ENCODE results near the gene CRBN.

CRBN gene

DNA sequence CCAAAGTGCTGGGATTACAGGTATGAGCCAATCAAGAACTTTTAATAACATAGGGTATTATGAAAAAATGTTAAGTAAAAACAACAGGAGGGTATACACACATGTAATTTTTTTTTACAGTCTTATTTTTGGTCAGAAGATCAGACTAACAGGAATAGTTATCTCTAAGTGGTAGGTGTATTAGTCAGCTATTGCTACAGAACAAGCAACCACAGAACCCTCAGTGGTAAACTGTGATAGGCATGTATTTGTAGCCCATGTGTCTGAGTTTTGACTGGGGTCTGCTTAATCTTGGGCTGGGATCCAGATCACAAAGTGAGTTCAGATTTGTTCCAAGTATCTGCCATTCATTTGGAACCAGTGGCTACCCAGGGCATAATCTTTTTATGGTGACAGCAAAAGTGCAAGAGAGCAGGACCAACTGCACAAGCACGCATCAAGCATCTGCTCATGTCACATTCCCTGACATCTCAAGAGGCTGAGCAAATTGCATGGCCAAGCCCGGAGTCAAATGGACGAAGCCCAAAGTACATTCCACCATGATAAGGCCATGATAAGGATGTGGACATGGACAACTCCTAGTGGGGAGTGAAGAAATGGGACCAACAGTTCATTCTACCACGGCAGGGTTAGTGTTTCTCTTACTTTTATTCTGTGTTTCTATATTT, 66.3 kb downstream of the CRBN start:
- H3K4me3 ChIP-seq (ENCODE audit: low read depth, low read length): no peak overlapping the region
- DNase-seq (ENCODE audit: low read depth): no peak
- TF ChIP-seq, protein P1, sequence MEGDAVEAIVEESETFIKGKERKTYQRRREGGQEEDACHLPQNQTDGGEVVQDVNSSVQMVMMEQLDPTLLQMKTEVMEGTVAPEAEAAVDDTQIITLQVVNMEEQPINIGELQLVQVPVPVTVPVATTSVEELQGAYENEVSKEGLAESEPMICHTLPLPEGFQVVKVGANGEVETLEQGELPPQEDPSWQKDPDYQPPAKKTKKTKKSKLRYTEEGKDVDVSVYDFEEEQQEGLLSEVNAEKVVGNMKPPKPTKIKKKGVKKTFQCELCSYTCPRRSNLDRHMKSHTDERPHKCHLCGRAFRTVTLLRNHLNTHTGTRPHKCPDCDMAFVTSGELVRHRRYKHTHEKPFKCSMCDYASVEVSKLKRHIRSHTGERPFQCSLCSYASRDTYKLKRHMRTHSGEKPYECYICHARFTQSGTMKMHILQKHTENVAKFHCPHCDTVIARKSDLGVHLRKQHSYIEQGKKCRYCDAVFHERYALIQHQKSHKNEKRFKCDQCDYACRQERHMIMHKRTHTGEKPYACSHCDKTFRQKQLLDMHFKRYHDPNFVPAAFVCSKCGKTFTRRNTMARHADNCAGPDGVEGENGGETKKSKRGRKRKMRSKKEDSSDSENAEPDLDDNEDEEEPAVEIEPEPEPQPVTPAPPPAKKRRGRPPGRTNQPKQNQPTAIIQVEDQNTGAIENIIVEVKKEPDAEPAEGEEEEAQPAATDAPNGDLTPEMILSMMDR (IDR thresholded peaks at IDR 0.05; ENCODE audit: low read depth, low read length): no peak
- no peak for TF ChIP-seq MYC (IDR thresholded peaks at IDR 0.05; ENCODE audit: low read depth, low read length)
- TF ChIP-seq, protein P2, sequence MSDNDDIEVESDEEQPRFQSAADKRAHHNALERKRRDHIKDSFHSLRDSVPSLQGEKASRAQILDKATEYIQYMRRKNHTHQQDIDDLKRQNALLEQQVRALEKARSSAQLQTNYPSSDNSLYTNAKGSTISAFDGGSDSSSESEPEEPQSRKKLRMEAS (IDR thresholded peaks at IDR 0.05; ENCODE audit: low read depth, low read length): no peak
- TF ChIP-seq POLR2A (IDR thresholded peaks at IDR 0.05; ENCODE audit: extremely low read depth, insufficient read length): no peak

DNA sequence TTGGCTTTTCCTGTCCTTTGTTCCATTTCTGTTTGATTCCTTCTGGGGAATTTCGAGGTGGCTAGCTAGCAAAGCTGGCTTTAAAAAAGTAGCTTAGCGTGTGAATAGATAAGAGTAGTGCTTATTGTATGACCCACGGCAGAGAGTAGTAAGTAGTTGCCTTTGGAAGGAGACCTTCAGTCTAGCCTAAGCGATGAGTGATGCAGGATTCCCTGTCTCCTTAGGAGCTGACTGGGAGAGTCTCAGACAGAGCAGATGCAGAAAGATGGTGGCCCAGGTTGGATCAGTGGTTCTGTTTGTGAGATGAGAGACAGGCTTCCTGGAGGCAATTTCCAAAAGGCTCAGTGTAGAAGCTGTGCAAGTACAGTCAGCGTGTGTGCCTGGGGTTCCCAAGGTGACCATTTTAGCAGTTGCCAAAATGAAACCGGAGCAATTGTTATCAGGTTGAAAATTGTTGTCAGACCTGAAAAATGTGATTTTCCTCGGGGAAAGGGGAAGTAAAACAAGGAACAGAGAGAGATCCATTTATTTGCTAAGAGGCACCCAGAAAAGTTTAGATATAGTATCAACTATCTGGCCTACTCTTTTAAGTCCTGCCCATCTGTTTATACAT, 68.6 kb downstream of the CRBN start:
- no peak for TF ChIP-seq MYC (IDR thresholded peaks at IDR 0.05; ENCODE audit: low read depth, low read length)
- TF ChIP-seq, protein P2 (IDR thresholded peaks at IDR 0.05; ENCODE audit: low read depth, low read length): no peak
- TF ChIP-seq, protein P1 (IDR thresholded peaks at IDR 0.05; ENCODE audit: low read depth, low read length): no peak
- no peak for TF ChIP-seq POLR2A (IDR thresholded peaks at IDR 0.05; ENCODE audit: extremely low read depth, insufficient read length)
- DNase-seq (ENCODE audit: low read depth): no peak
- H3K4me3 ChIP-seq (ENCODE audit: low read depth, low read length): no peak overlapping the region

DNA sequence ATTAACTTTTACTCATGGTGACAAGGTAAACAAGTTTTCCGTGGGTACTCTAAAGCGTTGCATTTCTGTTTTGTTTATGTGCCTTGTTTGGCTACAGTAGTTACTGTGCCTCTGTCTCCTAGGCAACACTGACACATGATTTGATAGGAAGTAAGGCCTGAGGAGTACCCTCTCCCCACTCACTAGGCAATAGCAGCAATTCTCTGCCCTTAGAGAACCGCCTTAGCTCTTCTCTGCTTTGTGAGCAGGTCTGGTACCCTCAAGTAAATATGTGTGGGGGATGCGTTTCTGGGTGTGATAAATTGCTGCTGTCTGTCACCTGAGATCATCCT, 69.2 kb downstream of the CRBN start, which contains the start of gene IL5RA:
Gene IL5RA (minus strand): TSS at position 76 of the 332 bp plus-strand sequence. CDS start 5,390 bp downstream, outside the sequence.
- TF ChIP-seq, protein P1 (IDR thresholded peaks at IDR 0.05; ENCODE audit: low read depth, low read length): no peak
- TF ChIP-seq POLR2A (IDR thresholded peaks at IDR 0.05; ENCODE audit: extremely low read depth, insufficient read length): no peak
- no peak for TF ChIP-seq MYC (IDR thresholded peaks at IDR 0.05; ENCODE audit: low read depth, low read length)
- no peak for DNase-seq (ENCODE audit: low read depth)
- H3K4me3 ChIP-seq (ENCODE audit: low read depth, low read length): no peak within 1 kb of the TSS

DNA sequence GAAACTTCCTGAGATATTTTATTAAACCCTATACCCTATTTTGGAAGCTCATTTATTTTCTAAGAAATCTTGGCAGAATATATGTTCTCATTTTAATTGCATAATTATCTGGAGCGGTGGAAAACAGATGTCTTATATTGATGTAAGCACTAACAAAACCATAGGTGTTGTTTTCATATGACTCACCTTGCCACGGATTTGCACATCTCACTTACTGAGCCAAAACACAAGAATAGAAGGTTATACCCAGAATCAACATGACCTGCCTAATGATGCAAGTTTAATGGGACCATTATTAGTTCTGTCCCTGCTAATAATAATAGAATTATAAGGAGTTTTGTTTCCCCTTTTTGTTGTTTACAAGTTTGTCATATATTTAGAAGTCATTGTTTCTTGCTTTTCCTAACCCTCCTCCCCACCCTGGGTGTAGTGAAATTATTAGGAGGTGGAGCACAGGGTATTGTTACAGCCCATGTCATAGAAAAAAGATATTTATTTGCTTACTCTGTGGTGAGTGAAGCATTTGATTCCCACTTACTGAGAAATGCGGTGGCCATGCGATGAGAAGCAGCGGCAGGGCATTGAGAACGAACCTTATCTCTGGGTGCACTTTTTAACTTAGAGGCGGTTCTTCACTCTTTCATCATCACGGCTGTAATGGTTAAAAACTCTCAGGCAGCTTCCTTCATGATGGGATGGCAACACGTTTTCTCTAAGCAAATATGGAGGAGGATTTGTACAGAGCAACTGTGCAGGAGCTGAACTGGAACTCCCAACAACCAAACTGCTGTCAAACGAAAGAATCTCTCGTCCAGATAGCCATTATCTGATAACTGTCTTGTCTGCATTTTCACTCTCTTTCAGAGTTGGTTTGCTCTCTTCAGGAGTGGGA, 69.8 kb downstream of the CRBN start:
- DNase-seq (ENCODE audit: low read depth): no peak
- H3K4me3 ChIP-seq (ENCODE audit: low read depth, low read length): no peak overlapping the region
- TF ChIP-seq, protein P1 (IDR thresholded peaks at IDR 0.05; ENCODE audit: low read depth, low read length): no peak
- TF ChIP-seq POLR2A (IDR thresholded peaks at IDR 0.05; ENCODE audit: extremely low read depth, insufficient read length) (no peak), MYC (IDR thresholded peaks at IDR 0.05; ENCODE audit: low read depth, low read length) (no peak)
- TF ChIP-seq, protein P2 (IDR thresholded peaks at IDR 0.05; ENCODE audit: low read depth, low read length): no peak

DNA sequence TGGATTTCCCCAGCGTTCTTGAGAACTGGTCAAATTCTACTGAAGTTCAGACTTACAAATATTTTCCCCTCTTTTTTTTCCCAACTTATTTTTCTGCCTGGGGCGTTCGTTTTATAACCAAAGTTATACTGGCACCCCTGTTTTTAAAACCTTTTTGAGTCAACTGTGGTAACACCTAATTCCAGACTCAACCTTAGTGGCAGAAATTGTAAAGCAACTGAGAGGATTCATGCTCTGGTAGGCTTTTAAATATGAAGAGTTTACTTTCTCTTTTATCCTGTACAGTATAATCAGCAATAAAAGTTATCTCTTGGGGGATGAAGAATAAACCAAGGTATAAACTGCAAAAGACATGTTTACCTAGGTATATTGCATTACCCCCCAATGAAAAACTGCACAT, 71.6 kb downstream of the CRBN start:
- H3K4me3 ChIP-seq (ENCODE audit: low read depth, low read length): no peak overlapping the region
- no peak for DNase-seq (ENCODE audit: low read depth)
- no peak for TF ChIP-seq POLR2A (IDR thresholded peaks at IDR 0.05; ENCODE audit: extremely low read depth, insufficient read length)
- TF ChIP-seq MYC (IDR thresholded peaks at IDR 0.05; ENCODE audit: low read depth, low read length): no peak
- TF ChIP-seq, protein P2 (IDR thresholded peaks at IDR 0.05; ENCODE audit: low read depth, low read length): no peak
- TF ChIP-seq, protein P1 (IDR thresholded peaks at IDR 0.05; ENCODE audit: low read depth, low read length): no peak
